NCI-H2081 (cell line): ENCODE measurements around the gene FANK1.
"Not testable (repeated sequence)": the region's sequence is repeated elsewhere in the genome, so short reads cannot be mapped to it uniquely, and the experiment has no call there.

Experiments used
- DNase-seq, 2 experiments: peaks; one replicate each; lab custom pipeline; 2025; lab: John Stamatoyannopoulos, UW

FANK1 gene

DNA sequence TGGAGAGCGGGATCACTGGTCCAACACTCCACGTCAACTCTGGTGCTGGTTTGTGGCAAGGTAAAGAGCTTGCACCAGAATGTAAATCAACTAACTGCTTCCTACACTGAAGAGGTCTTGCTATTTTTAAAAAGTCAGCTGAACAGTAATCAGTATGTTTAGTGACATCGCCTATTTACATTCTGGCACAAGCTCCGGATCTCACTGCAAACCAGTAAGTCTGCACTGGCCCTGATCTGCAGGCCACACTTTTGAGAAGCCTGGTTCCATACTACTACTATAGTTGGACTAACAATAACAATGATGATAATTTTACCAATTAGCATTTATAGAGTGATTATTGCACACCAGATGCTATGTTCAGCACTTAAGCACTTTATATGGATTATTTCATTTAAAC, 6.9 kb upstream of the FANK1 start:
- DNase-seq = not testable (repeated sequence)

DNA sequence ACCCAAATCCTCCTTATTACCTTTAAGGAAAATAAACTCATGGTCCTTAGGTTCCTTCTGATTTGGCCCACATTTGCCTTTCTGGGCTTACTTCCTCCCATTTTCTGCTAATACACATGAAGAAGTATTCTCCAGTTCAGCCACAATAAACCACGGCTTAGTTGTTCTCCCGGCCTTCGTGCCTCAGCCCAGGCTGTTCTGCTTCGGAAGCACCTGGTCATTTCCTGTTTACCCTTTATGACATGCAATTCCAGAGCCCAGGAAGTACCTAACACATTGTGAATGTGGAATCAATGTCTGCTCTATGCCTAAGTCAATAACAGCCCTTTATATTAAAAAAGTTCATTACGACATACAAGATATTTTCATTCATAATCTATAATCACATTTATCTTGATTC, 4.0 kb upstream of the FANK1 start:
- peak in 1 of 2 experiments; percentile 1 for DNase-seq

- not testable (repeated sequence) for DNase-seq
Measured at GRCh38 chr10:125894176-125894575, 2.2 kb upstream of the FANK1 start.

DNA sequence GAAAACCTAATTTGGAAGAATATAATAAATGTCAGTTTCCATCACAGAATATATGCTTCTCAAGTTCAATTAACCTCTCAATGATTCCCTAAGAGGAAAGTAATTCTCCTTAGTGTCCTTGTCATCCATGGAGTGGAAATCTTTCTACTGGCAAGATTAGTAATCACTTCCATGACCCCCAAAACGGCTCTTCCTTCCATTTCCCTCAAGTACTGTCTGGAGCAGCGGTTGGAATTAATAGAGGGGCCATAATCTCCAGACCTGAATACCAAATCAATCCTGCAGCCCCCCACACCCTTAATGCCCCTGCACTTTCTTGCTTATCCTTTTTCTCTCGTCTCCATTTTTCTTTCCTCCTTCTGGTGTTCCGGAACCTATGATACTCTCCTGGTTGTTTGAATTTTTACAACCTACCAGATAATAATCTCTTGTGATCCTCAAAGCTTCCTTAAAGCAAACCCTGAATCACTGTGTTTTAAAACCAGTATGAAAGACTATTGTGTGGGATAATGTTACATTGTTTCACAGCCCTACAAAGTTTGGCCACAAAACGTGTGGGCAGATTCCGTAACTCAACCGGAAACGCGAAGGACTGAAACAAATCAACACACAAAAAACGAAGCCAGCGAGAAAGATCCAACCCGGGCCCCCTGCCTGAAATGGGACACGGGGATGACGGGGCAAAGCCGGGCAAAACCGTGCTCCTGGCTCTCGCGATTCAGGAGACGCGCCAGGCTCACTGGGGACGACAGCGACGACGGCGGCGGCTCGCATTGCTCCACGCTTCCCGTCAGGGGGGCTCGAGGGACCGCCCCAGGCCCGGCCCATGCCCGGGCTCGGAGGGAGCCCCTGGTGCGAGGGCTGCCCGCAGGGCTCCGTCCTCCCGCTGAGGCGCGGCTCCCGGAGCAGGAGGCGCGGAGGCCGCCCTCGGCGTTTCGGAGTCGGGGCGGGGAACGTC, 955 bp upstream of the FANK1 start:
- DNase-seq = peak in 1 of 2 experiments; percentile 28

- DNase-seq = not testable (repeated sequence)
Measured at GRCh38 chr10:125897317-125897716, 953 bp downstream of the FANK1 start.

DNA sequence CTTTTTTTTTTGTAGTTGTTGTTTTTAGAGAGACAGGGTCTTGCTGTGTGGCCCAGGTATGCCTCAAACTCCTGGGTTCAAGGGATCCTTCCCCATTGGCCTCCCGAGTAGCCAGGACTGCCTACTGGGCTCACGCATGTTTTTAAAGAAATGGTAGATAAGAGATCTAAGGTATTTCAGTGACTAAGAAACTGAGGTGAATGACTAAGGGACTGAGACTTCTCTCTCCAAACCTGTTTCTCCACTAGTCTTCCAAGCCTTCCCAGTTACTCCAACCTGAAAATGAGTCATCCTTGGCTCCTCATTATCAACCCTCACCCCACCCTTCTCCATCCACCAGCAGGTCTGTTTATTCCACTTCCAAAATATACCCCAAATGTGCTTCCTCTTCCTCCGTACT, 4.6 kb downstream of the FANK1 start:
- DNase-seq = not testable (repeated sequence)

DNA sequence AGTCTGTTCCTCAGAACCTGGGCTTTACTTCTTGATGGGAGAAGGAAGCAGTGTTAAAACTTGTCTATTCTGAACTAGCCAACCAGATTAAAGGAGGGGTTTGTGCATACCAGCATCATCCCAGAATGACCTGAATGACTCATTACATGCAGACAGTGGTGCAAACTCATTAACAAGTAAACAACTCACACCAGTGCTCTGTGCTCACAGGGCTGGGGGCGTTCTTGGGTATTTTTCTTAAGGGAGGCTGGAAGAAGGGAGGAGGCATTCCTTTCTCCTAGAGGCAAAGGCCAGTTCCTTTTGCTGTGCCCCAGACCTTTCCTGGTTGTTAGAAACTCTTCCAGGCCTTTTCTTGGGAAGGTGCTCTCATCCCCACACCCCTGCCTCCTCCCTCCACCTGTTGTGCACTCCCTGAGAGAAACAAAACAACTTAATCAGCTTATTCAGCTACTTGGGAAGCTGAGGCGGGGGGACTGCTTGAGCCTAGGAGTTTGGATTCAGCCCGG, 6.8 kb downstream of the FANK1 start:
- DNase-seq = not testable (repeated sequence)

DNA sequence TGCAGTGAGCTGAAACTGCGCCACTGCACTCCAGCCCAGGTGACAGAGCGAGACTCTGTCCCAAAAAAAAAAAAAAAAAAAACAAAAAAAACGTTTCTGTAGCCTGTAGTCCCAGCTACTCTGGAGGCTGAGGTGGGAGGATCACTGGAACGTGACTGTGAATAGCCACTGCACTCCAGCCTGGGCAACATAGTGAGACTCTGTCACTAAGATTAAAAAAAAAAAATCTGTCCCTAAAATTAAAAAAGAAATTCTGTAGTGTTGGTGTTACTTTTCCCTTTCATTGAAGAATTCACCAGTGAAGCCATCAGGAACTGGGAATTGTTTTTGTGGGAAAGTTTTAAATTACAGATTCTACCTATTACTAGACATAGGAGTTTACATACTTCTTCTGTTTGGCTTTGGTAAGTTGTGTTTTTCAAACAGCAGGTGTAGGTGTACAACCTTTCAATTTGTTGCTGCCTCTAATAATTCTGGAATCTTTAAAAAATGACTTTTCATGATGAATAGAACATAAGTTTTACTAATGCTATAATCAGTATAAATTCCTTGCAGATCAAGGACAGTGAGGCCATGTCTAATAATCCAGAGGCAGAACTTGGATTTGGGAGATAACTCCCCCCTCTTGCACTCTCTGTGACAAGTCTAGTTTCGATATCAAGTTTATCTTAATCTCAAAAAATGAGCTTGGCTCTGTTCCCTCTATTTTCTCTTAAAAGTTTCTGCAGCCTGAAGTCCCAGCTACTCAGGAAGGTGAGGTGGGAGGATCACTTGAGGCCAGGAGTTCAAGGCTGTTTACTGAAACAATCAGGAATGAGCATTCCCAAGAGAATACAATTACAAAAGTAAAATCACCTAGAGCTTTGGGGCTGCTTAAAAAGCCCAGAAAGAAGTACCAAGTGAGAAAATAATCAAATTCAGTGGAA, 9.0 kb downstream of the FANK1 start:
- not testable (repeated sequence) for DNase-seq

DNA sequence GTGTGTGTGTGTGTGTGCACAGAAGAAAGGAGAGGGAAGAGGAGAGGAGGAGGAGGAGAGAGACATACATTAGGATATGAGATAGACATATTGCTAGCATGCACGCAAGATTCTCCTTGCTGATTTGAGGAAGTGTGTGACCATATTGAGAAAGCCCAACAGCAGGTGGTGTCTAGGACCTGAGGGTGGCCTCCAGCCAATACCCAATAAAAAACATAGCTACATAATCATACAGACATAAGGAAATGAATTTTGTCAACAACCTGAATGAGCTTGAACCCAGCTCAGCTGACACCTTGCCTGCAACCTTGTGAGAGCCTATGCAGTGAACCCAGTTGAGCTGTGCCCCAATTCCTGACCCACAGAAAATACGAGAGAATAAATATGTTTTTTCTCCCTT, 11.2 kb downstream of the FANK1 start:
- DNase-seq = not testable (repeated sequence)

- not testable (repeated sequence) for DNase-seq
Measured at GRCh38 chr10:125908813-125909212, 12.4 kb downstream of the FANK1 start.

- not testable (repeated sequence) for DNase-seq
Measured at GRCh38 chr10:125909491-125909890, 13.1 kb downstream of the FANK1 start.

DNA sequence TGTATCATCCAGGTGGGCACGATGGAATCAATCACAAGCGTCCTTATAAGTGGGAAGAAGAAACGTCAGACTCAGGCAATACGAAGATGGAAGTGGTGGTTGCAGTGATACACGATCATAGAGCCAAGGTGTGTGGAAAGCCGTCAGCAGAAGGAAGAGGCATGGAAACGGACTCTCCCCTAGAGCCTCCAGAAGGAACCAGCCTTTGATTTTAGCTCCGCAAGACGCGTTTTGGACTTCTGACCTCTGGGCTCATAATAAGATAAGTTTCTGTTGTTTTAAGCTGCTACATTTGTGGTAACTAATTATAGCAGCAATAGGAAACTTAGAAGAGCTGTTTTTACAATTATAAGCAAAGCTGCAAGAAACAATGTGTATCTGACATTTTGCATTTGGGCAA, 14.8 kb downstream of the FANK1 start:
- DNase-seq = no peak

DNA sequence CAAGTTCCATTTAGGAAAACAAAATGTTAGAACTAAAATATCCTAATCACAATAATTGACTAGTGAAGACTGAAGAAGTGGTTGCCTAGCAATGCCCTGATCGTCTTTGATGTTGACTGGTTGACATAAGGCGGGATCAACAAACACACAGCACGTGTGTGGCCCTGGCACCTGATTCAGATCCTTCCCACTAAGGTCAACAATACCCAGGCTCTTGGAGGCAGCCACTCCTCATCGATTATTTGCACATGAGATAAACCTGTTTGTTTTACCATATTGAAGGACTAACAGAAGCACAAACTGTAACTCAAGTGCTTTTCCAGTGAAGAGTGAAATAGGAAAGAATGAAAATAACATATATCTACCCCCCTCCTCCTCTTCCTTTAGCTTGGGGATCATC, 15.6 kb downstream of the FANK1 start:
- no peak for DNase-seq

DNA sequence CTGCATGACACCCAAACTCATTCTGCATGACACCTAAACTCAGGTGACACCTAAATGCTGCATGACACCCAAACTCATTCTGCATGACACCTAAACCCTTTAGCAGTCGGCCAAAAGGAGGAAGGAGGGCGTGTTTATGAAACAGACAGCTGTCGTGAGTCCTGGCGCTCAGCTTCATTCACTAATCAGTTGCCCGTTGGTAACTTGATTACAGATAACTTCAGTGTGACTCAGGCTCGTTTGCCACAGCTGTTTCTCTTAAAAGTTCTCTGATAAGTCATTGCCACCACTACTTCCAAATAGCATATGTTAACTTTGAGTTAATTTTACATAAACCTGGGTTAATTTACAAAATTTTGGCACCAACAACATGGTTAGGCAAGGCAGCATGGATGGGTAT, 16.9 kb downstream of the FANK1 start:
- DNase-seq = not testable (repeated sequence)

DNA sequence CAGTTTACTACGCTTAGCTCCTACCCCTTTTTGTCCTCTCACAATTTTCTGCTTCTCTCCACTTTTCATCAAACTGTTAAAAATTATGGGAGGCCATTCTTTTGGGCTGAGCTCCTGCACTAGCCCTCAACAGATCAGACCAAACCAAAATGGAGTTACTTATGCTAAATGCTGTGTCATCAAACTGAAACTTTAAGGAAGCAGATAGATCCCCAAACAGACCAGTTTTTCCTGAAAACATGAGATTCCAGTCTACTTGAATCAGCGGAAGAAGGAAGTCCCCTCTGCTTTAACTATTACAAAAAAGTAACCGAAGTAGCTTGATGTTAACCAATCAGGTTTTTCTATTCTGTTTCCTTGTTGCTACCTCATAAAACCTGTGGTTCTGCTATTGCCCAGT, 20.6 kb downstream of the FANK1 start:
- no peak for DNase-seq

DNA sequence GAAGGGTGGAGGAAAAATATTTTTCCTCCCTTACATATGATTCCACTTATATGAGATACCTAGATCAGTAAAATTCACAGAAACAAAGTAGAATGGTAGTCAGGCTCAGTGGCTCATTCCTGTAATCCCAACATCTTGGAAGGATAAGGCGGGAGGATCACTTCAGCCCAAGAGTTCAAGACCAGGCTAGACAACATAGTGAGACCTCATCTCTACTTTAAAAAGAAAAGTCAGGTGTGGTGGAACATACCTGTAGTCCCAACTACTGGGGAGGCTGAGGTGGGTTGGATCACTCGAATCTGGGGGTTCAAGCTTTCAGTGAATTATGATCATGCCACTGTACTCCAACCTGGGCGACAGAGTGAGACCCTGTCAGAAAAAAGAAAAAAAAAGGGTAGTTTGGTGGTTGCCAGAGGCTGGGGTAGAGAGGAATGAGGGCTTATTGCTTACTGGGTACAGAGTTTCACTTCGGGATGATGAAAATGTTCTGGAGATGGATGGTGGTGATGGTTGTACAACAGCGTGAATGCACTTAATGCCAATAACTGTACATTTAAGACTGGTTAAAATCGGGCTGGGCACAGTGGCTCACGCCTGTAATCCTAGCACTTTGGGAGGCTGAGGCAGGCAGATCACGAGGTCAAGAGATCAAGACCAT, 21.5 kb downstream of the FANK1 start:
- not testable (repeated sequence) for DNase-seq

DNA sequence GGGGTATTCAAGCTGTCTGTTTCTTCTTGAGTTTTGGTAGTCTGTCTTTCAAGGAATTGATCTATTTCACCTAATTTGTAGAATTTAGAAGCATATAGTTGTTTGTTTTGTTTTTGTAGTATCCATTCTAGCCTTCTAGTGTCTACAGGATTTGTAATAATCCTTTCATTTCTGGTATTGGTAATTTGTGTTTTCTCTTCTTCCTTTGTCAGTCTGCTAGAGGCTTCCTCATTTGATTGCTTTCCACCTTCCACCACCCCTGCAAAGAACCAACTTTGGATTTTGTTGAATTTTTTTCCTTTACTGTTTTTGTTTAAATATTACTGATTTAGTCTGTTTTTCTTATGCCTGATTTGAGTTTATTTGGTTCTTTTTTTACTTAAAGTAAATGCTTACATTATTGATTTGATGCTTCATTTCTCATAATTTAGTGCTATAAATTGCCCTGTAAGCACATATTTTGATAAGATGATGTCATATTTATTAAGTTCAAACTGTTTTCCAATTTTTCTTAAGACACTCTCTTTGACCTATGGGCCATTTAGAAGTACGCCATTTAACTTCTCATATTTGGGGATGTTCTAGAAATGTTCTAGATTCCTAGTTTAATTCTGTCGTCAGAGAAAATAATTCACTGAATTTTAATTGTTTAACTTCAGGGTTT, 25.4 kb downstream of the FANK1 start:
- DNase-seq = not testable (repeated sequence)

DNA sequence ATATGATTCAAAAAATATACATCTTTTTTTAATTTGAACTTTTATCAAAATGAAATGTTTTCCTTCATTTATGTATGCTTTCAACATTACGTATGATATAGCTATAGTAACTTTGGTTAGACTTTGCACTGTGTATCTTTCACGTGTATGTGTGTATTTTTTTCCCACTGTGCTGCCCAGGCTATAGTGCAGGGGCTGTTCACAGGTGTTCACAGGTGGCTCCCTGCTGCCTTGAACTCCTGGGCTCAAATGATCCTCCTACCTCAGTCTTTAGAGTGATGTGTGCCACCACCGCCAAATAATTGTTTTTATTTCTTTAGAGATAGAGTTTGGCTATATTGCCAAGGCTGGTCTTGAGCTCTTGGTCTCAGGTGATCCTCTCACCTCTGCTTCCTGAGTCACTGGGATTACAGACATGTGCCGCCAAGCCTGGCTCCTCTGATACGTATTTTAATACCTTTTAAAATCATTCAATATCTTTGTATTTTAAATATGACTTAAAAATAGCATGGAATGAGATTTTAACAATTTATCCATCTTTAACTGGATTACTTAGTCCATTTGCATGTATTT, 29.0 kb downstream of the FANK1 start:
- no peak for DNase-seq

GRCh38 chr10:125926247-125926646, 29.9 kb downstream of the FANK1 start:
- DNase-seq = no peak

- DNase-seq = not testable (repeated sequence)
Measured at GRCh38 chr10:125927265-125927664, 30.9 kb downstream of the FANK1 start.
